GM12878 (cell line): ENCODE measurements around the gene GPT2. TPM values are rescaled to one million over a fixed set of nuclear protein-coding genes. Genes with fewer than 3 reads are reported as not detected.

Source experiments
- ATAC-seq: fragments of 200-7000 bp; cut with Tn5 transposase; 3 replicates; pipeline ENCODE4 v1.9.1; 2020; ENCODE audit warnings: mild to moderate bottlenecking, moderate library complexity
- BruUV-seq: library from RNA; stranded (reverse); fragments of 400-500 nt; replicated peaks from 2 replicates; lab custom pipeline; 2021; lab: Mats Ljungman, UMichigan
- CTCF ChIA-PET: fragments of 300-600 bp; sonication (Branson Sonifier 250); formaldehyde crosslinking; extraction: SDS; loops from one replicate; lab custom pipeline; 2021; ENCODE audit warnings: inconsistent platforms; lab: Yijun Ruan, JAX
- POLR2A ChIA-PET: fragments of 350-600 bp; formaldehyde crosslinking; extraction: SDS; loops from one replicate; lab custom pipeline; 2021; ENCODE audit warnings: inconsistent platforms; lab: Charles Lee
- RAD21 ChIA-PET: fragments of 300-600 bp; sonication (Branson Sonifier 250); formaldehyde crosslinking; loops from one replicate; lab custom pipeline; 2023; ENCODE audit warnings: antibody characterized with exemption; ENCODE audit not compliant: unreplicated experiment; lab: Charles Lee
- SMC1A ChIA-PET: fragments of 300-600 bp; sonication (Branson Sonifier 250); formaldehyde crosslinking; loops from one replicate; lab custom pipeline; 2023; ENCODE audit not compliant: unreplicated experiment, uncharacterized antibody; lab: Charles Lee
- DNase-seq: peaks from one replicate; pipeline ENCODE4 v3.0.0-alpha.2; 2011; ENCODE audit warnings: low read depth, low spot score
- FAIRE-seq: peaks from 3 replicates; lab custom pipeline; 2011; peaks lifted over from hg19 to GRCh38; lab: Jason Lieb, UNC
- H2AFZ ChIP-seq: 2 replicates; pipeline ENCODE4 v1.6.0; 2011; ENCODE audit warnings: low read depth, low read length, control low read depth; ENCODE audit not compliant: control insufficient read depth
- H3K27ac ChIP-seq: 2 replicates; pipeline ENCODE4 v1.5.1; 2011; ENCODE audit warnings: control low read depth; ENCODE audit not compliant: control insufficient read depth, insufficient read depth
- H3K27me3 ChIP-seq, 2 experiments: replicated peaks in 1 of 2; 2 replicates each; pipeline versions ENCODE4 v1.6.0 to v1.6.1; 2011; ENCODE audit warnings: low read length in 1 of 2; ENCODE audit not compliant: control insufficient read depth in 2 of 2, insufficient read depth in 2 of 2
- H3K36me3 ChIP-seq, 2 experiments: 2 replicates each; pipeline ENCODE4 v1.5.1; 2011; ENCODE audit warnings: low read length in 1 of 2; ENCODE audit not compliant: control insufficient read depth in 2 of 2, insufficient read depth in 2 of 2
- H3K4me1 ChIP-seq: 2 replicates; pipeline ENCODE4 v1.6.1; 2011; ENCODE audit warnings: mild to moderate bottlenecking, low read length, moderate library complexity, mixed read lengths; ENCODE audit not compliant: control insufficient read depth, insufficient read depth
- H3K4me2 ChIP-seq: 2 replicates; pipeline ENCODE4 v1.6.0; 2011; ENCODE audit warnings: control low read depth; ENCODE audit not compliant: control insufficient read depth, insufficient read depth
- H3K4me3 ChIP-seq: fragments of 200-600 bp; sonication (generic); 2 replicates; pipeline ENCODE4 v1.5.1; 2016
- H3K79me2 ChIP-seq: 2 replicates; pipeline ENCODE4 v1.6.0; 2011; ENCODE audit warnings: low read length; ENCODE audit not compliant: control insufficient read depth, insufficient read depth
- H3K9ac ChIP-seq: 2 replicates; pipeline ENCODE4 v1.8.0; 2011; ENCODE audit warnings: low read length, control low read depth, mixed read lengths; ENCODE audit not compliant: control insufficient read depth, insufficient read depth
- H3K9me3 ChIP-seq: replicated peaks from 3 replicates; pipeline ENCODE4 v1.5.1; 2011; ENCODE audit warnings: mild to moderate bottlenecking, low read length; ENCODE audit not compliant: control insufficient read depth, insufficient read depth
- H4K20me1 ChIP-seq: 2 replicates; pipeline ENCODE4 v1.6.0; 2011; ENCODE audit not compliant: control insufficient read depth, insufficient read depth
- ETV6 ChIP-seq, 2 experiments: fragments of 450-650 bp in 1 of 2; IDR thresholded peaks in 1 of 2; conservative IDR thresholded peaks in 1 of 2; 2 replicates each; pipeline ENCODE4 v1.6.1; 2014; ENCODE audit warnings: antibody characterized with exemption in 1 of 2, borderline replicate concordance in 1 of 2, low read depth in 1 of 2, mild to moderate bottlenecking in 1 of 2, moderate library complexity in 1 of 2
- IKZF1 ChIP-seq: fragments of 450-650 bp; conservative IDR thresholded peaks from 2 replicates; pipeline ENCODE4 v1.6.1; 2017; ENCODE audit warnings: antibody characterized with exemption, mild to moderate bottlenecking
- IRF4 ChIP-seq: IDR thresholded peaks from 2 replicates; pipeline ENCODE4 v1.6.1; 2011; ENCODE audit warnings: low read depth, low read length
- NBN ChIP-seq: fragments of 450-650 bp; IDR thresholded peaks from 2 replicates; pipeline ENCODE4 v1.6.1; 2016
- NFIC ChIP-seq: IDR thresholded peaks from 2 replicates; pipeline ENCODE4 v1.6.1; 2012; ENCODE audit warnings: low read depth, mild to moderate bottlenecking, inconsistent platforms, low read length, moderate library complexity
- NRF1 ChIP-seq: conservative IDR thresholded peaks from 2 replicates; pipeline ENCODE4 v1.6.1; 2011; ENCODE audit warnings: mild to moderate bottlenecking, low read depth, low read length, improper control_type of control experiment
- RELA ChIP-seq: fragments of 450-650 bp; IDR thresholded peaks from 2 replicates; pipeline ENCODE4 v1.8.0; 2014; ENCODE audit warnings: borderline replicate concordance; ENCODE audit not compliant: partially characterized antibody
- TCF7 ChIP-seq: IDR thresholded peaks from 2 replicates; pipeline ENCODE4 v1.6.1; 2014; ENCODE audit warnings: antibody characterized with exemption, borderline replicate concordance
- YY1 ChIP-seq: IDR thresholded peaks from 2 replicates; pipeline ENCODE4 v1.6.1; 2011; ENCODE audit warnings: low read depth, mild to moderate bottlenecking, low read length
- WGBS: methylation state at CpG from one replicate; pipeline ENCODE4 v1.1.6; 2016; ENCODE audit warnings: low lambda C conversion rate; ENCODE audit not compliant: insufficient replicate concordance, insufficient coverage; ENCODE audit errors: missing lambda C conversion rate; 5-methylcytosine and 5-hydroxymethylcytosine counted together
- in situ Hi-C: fragments of 300-500 bp; cut with MboI; formaldehyde crosslinking; loops from 9 replicates; pipeline ENCODE4 v1.14.3; 2018; ENCODE audit warnings: mixed read lengths
- intact Hi-C: fragments of 100-400 bp; cut with micrococcal nuclease; formaldehyde crosslinking; loops from one replicate; pipeline ENCODE4 v1.14.2; 2022; ENCODE audit not compliant: unreplicated experiment
- polyA plus RNA-seq, 11 experiments: library from polyadenylated mRNA; depleted of rRNA in 4 of 11; unstranded in 6 of 11; stranded (reverse) in 5 of 11; fragments of >200 nt; fragmentation: Nextera tagmentation in 4 of 11; fragmentation: Illumina TruSeq in 1 of 11; extraction: Ambion mirVana in 4 of 11; extraction: Trizol in 1 of 11; gene quantifications; 1 replicate in 1 of 11; 2 replicates in 10 of 11; pipeline versions ENCODE4 v1.2.1 to v1.2.3, GENCODE V29; 2011 to 2016; ENCODE audit warnings: inconsistent platforms in 2 of 11, missing spikeins in 2 of 11, low read depth in 1 of 11
- total RNA-seq, 4 experiments: library from RNA; depleted of rRNA in 3 of 4; stranded (reverse); fragments of >200 nt in 3 of 4; fragmentation: Illumina TruSeq in 1 of 4; extraction: Trizol in 1 of 4; gene quantifications; 2 replicates each; pipeline versions ENCODE4 v1.2.1 to v1.2.3, GENCODE V29; 2013 to 2021
- TF ChIP-seq, protein P1 (sequence below): fragments of 450-650 bp; IDR thresholded peaks from 2 replicates; pipeline ENCODE4 v1.6.1; 2017; ENCODE audit warnings: mild to moderate bottlenecking, moderate library complexity
- TF ChIP-seq, protein P2 (sequence below): fragments of 450-650 bp; formaldehyde crosslinking; IDR thresholded peaks from 2 replicates; pipeline ENCODE4 v1.4.0; 2022; ENCODE audit warnings: mild to moderate bottlenecking, moderate library complexity

The GPT2 gene
- total and polyA plus RNA-seq, 10 of the 15 experiments (the other 5 are each of a cell fraction or from before 2014, with no cell fraction given): 0.45 to 9.9 (median 4.3) TPM

- 81% methylated on average over 8 of the region's 8 CpGs for WGBS
- H3K9me3 ChIP-seq: no peaks in the 10 kb centered on the region
- no peaks in the 10 kb centered on the region for H3K79me2 ChIP-seq
- no peak for TF ChIP-seq NFIC
- TF ChIP-seq IKZF1: no peak
- TF ChIP-seq, protein P1, sequence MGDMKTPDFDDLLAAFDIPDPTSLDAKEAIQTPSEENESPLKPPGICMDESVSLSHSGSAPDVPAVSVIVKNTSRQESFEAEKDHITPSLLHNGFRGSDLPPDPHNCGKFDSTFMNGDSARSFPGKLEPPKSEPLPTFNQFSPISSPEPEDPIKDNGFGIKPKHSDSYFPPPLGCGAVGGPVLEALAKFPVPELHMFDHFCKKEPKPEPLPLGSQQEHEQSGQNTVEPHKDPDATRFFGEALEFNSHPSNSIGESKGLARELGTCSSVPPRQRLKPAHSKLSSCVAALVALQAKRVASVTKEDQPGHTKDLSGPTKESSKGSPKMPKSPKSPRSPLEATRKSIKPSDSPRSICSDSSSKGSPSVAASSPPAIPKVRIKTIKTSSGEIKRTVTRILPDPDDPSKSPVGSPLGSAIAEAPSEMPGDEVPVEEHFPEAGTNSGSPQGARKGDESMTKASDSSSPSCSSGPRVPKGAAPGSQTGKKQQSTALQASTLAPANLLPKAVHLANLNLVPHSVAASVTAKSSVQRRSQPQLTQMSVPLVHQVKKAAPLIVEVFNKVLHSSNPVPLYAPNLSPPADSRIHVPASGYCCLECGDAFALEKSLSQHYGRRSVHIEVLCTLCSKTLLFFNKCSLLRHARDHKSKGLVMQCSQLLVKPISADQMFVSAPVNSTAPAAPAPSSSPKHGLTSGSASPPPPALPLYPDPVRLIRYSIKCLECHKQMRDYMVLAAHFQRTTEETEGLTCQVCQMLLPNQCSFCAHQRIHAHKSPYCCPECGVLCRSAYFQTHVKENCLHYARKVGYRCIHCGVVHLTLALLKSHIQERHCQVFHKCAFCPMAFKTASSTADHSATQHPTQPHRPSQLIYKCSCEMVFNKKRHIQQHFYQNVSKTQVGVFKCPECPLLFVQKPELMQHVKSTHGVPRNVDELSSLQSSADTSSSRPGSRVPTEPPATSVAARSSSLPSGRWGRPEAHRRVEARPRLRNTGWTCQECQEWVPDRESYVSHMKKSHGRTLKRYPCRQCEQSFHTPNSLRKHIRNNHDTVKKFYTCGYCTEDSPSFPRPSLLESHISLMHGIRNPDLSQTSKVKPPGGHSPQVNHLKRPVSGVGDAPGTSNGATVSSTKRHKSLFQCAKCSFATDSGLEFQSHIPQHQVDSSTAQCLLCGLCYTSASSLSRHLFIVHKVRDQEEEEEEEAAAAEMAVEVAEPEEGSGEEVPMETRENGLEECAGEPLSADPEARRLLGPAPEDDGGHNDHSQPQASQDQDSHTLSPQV: no peak
- TF ChIP-seq TCF7: no peak
- TF ChIP-seq YY1: no peak
- TF ChIP-seq NRF1: no peak
- TF ChIP-seq, protein P2, sequence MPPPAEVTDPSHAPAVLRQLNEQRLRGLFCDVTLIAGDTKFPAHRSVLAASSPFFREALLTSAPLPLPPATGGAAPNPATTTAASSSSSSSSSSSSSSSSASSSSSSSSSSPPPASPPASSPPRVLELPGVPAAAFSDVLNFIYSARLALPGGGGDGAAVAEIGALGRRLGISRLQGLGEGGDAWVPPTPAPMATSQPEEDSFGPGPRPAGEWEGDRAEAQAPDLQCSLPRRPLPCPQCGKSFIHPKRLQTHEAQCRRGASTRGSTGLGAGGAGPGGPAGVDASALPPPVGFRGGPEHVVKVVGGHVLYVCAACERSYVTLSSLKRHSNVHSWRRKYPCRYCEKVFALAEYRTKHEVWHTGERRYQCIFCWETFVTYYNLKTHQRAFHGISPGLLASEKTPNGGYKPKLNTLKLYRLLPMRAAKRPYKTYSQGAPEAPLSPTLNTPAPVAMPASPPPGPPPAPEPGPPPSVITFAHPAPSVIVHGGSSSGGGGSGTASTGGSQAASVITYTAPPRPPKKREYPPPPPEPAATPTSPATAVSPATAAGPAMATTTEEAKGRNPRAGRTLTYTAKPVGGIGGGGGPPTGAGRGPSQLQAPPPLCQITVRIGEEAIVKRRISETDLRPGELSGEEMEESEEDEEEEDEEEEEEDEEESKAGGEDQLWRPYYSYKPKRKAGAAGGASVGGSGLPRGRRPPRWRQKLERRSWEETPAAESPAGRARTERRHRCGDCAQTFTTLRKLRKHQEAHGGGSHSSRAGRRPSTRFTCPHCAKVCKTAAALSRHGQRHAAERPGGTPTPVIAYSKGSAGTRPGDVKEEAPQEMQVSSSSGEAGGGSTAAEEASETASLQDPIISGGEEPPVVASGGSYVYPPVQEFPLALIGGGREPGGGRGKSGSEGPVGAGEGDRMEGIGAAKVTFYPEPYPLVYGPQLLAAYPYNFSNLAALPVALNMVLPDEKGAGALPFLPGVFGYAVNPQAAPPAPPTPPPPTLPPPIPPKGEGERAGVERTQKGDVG (CRISPR knock-in tag): no peak
- no peak for TF ChIP-seq ETV6 (conservative IDR thresholded peaks at IDR 0.05 in 1 of 2, IDR thresholded peaks at IDR 0.05 in 1 of 2; ENCODE audit: borderline replicate concordance in 1 of 2, low read depth in 1 of 2)
- TF ChIP-seq RELA: no peak
- no peak for TF ChIP-seq IRF4
- TF ChIP-seq NBN: no peak
- TF ChIP-seq, all 136 proteins: peak for 0
- Histone ChIP-seq H3K4me3 (no peak overlapping the region), H3K27me3 (no peaks in the 10 kb centered on the region), H3K4me1 (no peaks in the 10 kb centered on the region), H3K27ac (no peak overlapping the region), H2AFZ (no peak overlapping the region), H3K9ac (no peak overlapping the region), H3K36me3 (no peaks in the 10 kb centered on the region), H3K4me2 (no peak overlapping the region), H4K20me1 (no peaks in the 10 kb centered on the region)
- in situ Hi-C loops: no loop called here
- ChIA-PET SMC1A (interaction anchor here (0.7 to 1.5 kb wide), 2 partner anchors 10 kb away, joined by 3 to 5 read pairs; no protein-coding TSS in a partner anchor), CTCF (interaction anchor here (0.6 to 1.3 kb wide), 2 partner anchors 12 to 32 kb away, joined by 3 read pairs; no protein-coding TSS in a partner anchor), POLR2A (no interaction called here), RAD21 (interaction anchor here (0.6 kb wide), 1 partner anchor 1337 kb away, joined by 3 read pairs; no protein-coding TSS in a partner anchor)
- ATAC-seq (no peak), FAIRE-seq (no peak), DNase-seq (no peak)
- BruUV-seq: no TSS peak
- intact Hi-C loops: no loop called here
Measured at GRCh38 chr16:46875243-46875642, 8.9 kb upstream of the GPT2 start.
